NCI-H2107 treated with DMSO at 0.1 percent for 48 hours (cell line): ENCODE results near the gene KRT12.
"Not testable (repeated sequence)": the region's sequence is repeated elsewhere in the genome, so short reads cannot be mapped to it uniquely, and the experiment has no call there.

Experiments used
- DNase-seq: peaks from one replicate; lab custom pipeline; 2025; ENCODE audit not compliant: unreplicated experiment; lab: John Stamatoyannopoulos, UW

Gene KRT12

DNA sequence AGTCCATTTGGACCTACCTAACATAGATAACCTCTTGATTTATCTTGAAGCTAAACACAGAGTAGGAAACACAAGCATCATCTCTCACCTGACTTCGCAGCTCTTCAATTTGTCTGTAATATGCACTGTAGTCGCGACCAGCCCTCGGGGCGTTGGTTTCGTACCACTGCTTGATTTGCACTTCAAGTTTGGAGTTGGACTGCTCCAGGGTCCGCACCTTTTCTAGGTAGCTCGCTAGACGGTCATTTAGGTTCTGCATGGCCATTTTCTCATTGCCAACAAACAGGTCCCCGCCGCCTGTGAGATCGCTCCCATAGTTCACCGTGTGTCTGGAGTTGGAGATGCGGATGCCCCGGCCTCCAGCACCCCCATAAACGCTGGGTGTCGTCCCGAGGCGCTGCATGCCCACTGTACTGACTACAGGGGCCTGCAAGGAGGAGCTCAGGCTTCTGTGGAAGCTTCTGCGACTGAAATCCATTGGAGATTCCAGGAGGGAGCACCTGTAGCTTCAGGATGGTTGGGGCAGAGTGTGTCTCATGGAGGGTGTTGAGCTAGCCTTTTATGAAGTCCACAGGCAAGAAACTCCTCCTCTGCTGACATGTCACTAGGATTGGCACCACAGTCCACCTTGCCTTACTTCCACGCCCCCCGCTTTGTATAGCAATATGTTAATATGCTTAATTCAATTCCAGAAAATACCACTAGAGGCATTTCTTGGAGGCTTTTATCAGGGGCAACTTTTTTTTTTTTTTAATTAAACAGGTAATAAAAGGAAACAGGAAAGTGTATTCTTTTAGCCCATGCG lies 17.9 kb upstream of the KRT12 start, which contains the start of gene KRT20:
Gene KRT20 (minus strand): TSS at position 535 of the 805 bp plus-strand sequence. CDS start 57 bp downstream, at position 478.
- DNase-seq: no peak

GRCh38 chr17:40883626-40884334 lies 16.8 kb upstream of the KRT12 start:
- no peak for DNase-seq

DNA sequence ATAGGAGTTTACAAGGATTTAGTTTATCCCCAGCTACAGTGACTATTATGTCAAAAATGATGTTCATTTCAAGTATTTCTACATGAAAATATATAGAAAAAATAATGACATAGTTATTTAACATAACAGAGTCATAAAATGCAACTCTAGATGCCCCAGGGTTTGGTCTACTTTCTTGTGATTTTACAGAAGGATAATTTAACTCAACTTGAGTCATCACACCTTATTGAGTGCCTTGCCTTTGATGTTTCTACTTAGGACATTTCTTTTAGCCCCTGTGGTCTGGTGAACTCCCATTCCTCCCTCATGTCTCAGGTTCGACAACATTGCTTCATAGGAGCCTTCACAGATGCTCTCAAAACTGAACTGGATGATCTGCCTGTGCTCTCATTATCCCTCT lies 16.0 kb upstream of the KRT12 start:
- DNase-seq: no peak

- DNase-seq: no peak
These were observed 12.0 kb upstream of the KRT12 start for GRCh38 chr17:40879026-40879425.

DNA sequence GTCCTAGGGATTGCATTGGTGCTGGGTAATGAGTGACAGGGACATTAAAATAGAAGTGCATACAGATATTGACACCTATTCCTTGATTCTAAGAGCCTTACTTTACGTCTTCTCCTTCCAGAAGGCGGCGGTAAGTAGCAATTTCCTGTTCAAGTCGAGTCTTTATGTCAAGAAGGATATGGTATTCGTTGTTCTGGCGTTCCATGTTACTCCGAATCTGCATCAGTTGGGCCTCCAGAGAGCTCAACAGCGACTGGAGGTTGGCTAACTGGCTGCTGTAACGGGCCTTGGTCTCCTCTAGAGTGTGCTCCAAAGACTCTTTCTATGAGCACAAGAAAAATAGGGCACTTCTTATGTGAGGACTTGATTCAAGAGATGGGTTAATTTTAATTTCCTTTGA lies 11.0 kb upstream of the KRT12 start:
- no peak for DNase-seq

DNA sequence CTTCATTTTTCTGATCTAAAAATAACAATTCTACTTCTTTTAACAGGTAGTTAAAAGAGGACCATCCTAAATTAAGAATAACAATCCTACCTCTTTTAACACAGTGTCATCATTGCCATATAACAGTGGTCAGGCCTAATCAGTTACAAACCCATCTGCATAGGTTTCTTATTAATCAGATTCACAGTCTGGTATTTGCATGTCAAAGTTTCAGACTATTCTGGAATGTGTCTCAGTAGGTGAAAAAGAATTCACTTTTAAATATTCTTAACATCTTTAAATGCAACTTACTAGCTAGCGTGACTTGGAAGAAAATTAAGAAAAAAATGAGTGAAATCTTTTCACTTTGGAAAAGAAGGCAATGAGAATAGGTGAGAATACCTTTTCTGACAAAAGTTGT lies 6.8 kb upstream of the KRT12 start:
- DNase-seq: no peak

- DNase-seq: no peak
These were observed 6.2 kb upstream of the KRT12 start for GRCh38 chr17:40873255-40873654.

DNA sequence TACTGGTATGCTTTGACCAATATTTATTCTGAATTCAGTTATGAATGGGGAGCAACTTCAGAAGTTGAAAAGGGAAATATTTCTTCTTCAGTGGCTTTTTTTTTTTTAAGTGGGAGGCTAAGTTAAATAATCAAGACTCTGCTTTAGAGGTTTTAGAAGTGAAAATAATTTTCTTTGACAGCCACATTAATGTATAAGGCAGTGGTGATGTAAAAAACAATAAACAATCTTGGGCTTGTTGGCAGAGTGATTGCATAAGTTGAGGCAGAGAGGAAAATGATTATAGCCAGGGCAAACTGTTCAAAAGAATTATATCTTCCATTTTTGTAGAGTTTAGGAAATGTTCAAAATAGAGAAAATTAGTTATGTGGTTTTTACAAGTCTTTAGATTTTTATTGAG lies 5.4 kb upstream of the KRT12 start:
- no peak for DNase-seq

- no peak for DNase-seq
These were observed 4.3 kb upstream of the KRT12 start for GRCh38 chr17:40871316-40871715.

- DNase-seq: no peak
These were observed 3.1 kb upstream of the KRT12 start for GRCh38 chr17:40870136-40870535.

GRCh38 chr17:40864661-40865390 lies 2.2 kb downstream of the KRT12 start:
- DNase-seq: no peak

DNA sequence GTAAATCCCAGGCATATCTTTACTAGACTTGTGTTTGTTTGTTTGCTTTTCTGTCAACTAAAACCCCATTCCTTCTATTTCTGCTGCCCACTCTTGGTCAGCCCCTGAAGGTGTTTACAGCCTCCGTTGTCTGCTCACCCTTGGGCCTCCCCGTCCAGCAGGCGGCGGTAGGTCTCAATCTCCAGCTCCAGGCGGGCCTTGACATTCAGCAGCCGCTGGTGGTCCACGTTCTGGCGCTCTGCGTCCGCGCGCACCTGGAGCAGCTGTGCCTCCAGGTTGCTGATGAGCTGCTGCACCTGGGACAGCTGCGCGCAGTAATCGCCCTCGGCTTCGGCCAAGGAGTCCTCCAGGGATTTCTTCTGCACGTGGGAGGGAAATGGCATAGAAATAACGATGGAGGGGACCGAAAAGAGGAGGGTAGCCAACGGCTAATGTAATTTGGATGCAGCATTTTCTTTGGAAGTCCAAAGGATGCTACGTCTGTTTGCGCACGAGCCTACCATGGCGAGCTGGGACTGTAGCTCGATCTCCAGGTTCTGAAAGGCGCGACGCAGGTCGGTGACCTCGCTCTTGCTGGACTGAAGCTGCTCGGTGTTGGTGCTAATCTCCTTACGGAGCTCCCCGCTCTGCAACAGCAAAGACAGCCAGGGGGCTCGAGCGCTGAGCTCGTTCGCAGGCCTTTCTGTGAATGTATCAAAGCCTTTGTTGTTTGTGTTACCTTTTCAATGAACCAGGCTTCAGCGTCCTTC lies 3.9 kb downstream of the KRT12 start:
- no peak for DNase-seq

- DNase-seq: no peak
These were observed 7.5 kb downstream of the KRT12 start for GRCh38 chr17:40859536-40859935.

GRCh38 chr17:40858667-40859066 lies 8.4 kb downstream of the KRT12 start:
- not testable (repeated sequence) for DNase-seq

DNA sequence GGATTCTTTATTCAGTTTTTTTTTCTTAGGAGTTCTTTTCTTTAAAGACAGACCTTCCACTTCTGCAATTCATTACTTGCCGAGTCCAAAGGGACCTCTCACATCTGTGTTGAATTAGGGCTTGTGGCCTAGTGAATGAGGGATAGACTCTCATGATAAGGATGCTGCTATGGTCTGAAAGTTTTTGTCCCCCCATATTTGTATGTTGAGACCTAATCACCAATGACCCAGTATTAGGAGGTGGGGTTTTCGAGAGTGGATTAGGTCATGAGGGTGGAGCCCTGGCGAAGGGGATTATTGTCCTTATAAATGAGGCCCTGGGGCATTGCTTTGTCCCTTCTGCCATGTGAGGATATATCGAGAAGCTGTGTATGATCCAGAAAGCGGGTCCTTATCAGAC lies 9.5 kb downstream of the KRT12 start:
- no peak for DNase-seq

GRCh38 chr17:40854175-40854814 lies 12.7 kb downstream of the KRT12 start:
- no peak for DNase-seq

DNA sequence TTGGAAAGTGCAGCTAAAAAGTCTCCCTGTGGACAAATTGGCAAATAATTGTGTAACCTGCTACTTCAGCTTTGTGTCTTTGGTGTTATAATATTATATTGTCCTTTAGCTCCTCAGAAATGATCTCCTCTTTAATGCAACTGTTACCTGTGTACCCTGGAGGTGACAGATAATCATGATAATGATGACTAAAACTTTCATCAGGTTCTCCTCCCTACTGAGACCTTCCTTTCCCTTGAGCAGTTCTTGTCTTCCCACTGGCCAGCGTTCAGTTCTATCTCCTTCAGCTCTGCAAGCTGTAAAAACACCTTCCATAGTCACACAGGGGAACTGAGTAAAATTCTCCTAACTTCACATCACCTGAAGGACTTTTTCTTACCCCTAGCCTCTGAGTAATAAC lies 14.7 kb downstream of the KRT12 start:
- no peak for DNase-seq

DNA sequence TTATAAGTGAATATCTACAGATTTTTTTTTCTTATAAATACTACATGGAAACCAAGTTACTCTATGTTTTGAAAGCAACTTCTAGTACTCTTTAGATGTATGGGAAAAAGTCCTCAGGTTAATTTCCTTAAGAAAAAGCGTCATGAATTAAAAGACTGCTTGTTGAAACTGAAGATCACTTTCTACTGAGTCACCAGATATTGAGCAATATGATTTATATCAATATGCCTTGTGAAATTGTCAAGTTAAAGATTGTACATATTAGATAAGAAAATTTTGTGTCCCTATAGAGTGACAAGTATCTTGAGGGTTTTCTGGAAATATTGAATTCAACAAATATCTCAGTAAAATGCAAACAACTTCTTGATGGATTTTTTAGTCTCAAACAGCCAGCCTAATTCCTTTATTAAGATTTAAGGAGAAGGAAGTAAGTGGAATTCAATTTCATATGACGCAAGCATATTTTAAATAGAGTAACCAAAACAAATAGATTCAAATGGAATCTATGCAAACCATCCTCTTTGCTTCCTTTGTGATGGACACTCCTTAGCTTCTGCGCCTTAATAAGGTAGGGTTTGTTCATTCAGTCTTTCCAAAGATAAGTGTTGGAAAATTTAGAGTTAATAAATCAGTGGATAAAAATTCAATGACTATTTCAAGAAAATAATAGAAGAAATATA lies 16.6 kb downstream of the KRT12 start:
- DNase-seq: no peak

GRCh38 chr17:40849723-40850122 lies 17.3 kb downstream of the KRT12 start:
- no peak for DNase-seq
